H9 (cell line): ENCODE data around the gene PTPRJ. TPM values are rescaled to one million over a fixed set of nuclear protein-coding genes. Genes with fewer than 3 reads are reported as not detected.
A peak's percentile ranks its signal among the peaks of the same experiment; 100 is the strongest.

Experiments used
- DNase-seq: peaks from one replicate; pipeline ENCODE4 v3.0.0-alpha.2; 2017
- H2AFZ ChIP-seq: one replicate; pipeline ENCODE4 v1.6.1; 2013; ENCODE audit warnings: mild to moderate bottlenecking, low read length, control low read depth, moderate library complexity
- H2AK5ac ChIP-seq: 2 replicates; pipeline ENCODE4 v1.6.1; 2013; ENCODE audit warnings: low read length, control low read depth, mixed read lengths; ENCODE audit not compliant: insufficient read length
- H2BK120ac ChIP-seq: one replicate; pipeline ENCODE4 v1.6.1; 2013; ENCODE audit warnings: low read depth, mild to moderate bottlenecking, low read length, control low read depth, inconsistent platforms; ENCODE audit not compliant: poor library complexity, severe bottlenecking
- H2BK12ac ChIP-seq: 2 replicates; pipeline ENCODE4 v1.6.1; 2013; ENCODE audit warnings: low read length, control low read depth, mixed read lengths, low read depth; ENCODE audit not compliant: insufficient read length
- H2BK15ac ChIP-seq: 2 replicates; pipeline ENCODE4 v1.6.1; 2013; ENCODE audit warnings: low read depth, low read length, control low read depth
- H2BK20ac ChIP-seq: one replicate; pipeline ENCODE4 v1.6.1; 2013; ENCODE audit warnings: low read depth, mild to moderate bottlenecking, low read length, control low read depth, inconsistent platforms; ENCODE audit not compliant: poor library complexity, severe bottlenecking
- H2BK5ac ChIP-seq: 2 replicates; pipeline ENCODE4 v1.6.1; 2013; ENCODE audit warnings: low read length, control low read depth, mixed read lengths; ENCODE audit not compliant: insufficient read length
- H3K14ac ChIP-seq: 2 replicates; pipeline ENCODE4 v1.6.1; 2013; ENCODE audit warnings: low read length, control low read depth; ENCODE audit not compliant: insufficient read depth
- H3K18ac ChIP-seq: 2 replicates; pipeline ENCODE4 v1.6.1; 2013; ENCODE audit warnings: low read depth, mild to moderate bottlenecking, mixed read lengths, low read length, control low read depth; ENCODE audit not compliant: insufficient read length
- H3K23ac ChIP-seq: 2 replicates; pipeline ENCODE4 v1.6.1; 2013; ENCODE audit warnings: low read length, control low read depth, mixed read lengths, low read depth; ENCODE audit not compliant: insufficient read length
- H3K23me2 ChIP-seq: 2 replicates; pipeline ENCODE4 v1.6.1; 2013; ENCODE audit warnings: low read depth, mild to moderate bottlenecking, mixed read lengths, low read length, control low read depth; ENCODE audit not compliant: insufficient read length, poor library complexity, severe bottlenecking
- H3K27ac ChIP-seq: 2 replicates; pipeline ENCODE4 v1.5.1; 2013; ENCODE audit warnings: low read length, control low read depth, mixed read lengths, low read depth; ENCODE audit not compliant: insufficient read length
- H3K27me3 ChIP-seq: 2 replicates; pipeline ENCODE4 v1.6.1; 2013; ENCODE audit warnings: low read length, control low read depth, inconsistent platforms; ENCODE audit not compliant: insufficient read depth
- H3K4ac ChIP-seq: 2 replicates; pipeline ENCODE4 v1.6.1; 2013; ENCODE audit warnings: low read depth, mild to moderate bottlenecking, control low read depth, inconsistent platforms, low read length, moderate library complexity
- H3K4me1 ChIP-seq: 2 replicates; pipeline ENCODE4 v1.6.1; 2013; ENCODE audit warnings: low read length, control low read depth, inconsistent platforms; ENCODE audit not compliant: insufficient read depth
- H3K4me2 ChIP-seq: 2 replicates; pipeline ENCODE4 v1.6.1; 2013; ENCODE audit warnings: low read length, control low read depth, mixed read lengths; ENCODE audit not compliant: insufficient read length, insufficient read depth
- H3K56ac ChIP-seq: 2 replicates; pipeline ENCODE4 v1.6.1; 2013; ENCODE audit warnings: low read depth, mild to moderate bottlenecking, mixed read lengths, low read length, control low read depth; ENCODE audit not compliant: insufficient read length
- H3K79me1 ChIP-seq: 2 replicates; pipeline ENCODE4 v1.6.1; 2013; ENCODE audit warnings: low read depth, mild to moderate bottlenecking, moderate library complexity, low read length, control low read depth, inconsistent platforms; ENCODE audit not compliant: insufficient read depth, poor library complexity, severe bottlenecking
- H3K79me2 ChIP-seq: 2 replicates; pipeline ENCODE4 v1.6.1; 2013; ENCODE audit warnings: low read length, control low read depth, inconsistent platforms; ENCODE audit not compliant: insufficient read depth
- H3K9ac ChIP-seq: 2 replicates; pipeline ENCODE4 v1.6.1; 2013; ENCODE audit warnings: low read length, control low read depth, mixed read lengths; ENCODE audit not compliant: insufficient read length; ENCODE audit errors: extremely low read depth
- H3K9me3 ChIP-seq: one replicate; pipeline ENCODE4 v1.6.1; 2013; ENCODE audit warnings: low read depth, low read length, inconsistent platforms; ENCODE audit not compliant: control insufficient read depth
- H3T11ph ChIP-seq: one replicate; pipeline ENCODE4 v1.6.1; 2013; ENCODE audit warnings: mild to moderate bottlenecking, low read length, control low read depth, inconsistent platforms
- H4K20me1 ChIP-seq: one replicate; pipeline ENCODE4 v1.6.1; 2013; ENCODE audit not compliant: control insufficient read depth, insufficient read length, insufficient read depth
- H4K5ac ChIP-seq: 2 replicates; pipeline ENCODE4 v1.6.1; 2013; ENCODE audit warnings: low read depth, mild to moderate bottlenecking, mixed read lengths, low read length, control low read depth; ENCODE audit not compliant: insufficient read length
- H4K8ac ChIP-seq: replicated peaks from 2 replicates; pipeline ENCODE4 v1.6.1; 2013; ENCODE audit warnings: low read length, control low read depth, mixed read lengths, low read depth; ENCODE audit not compliant: insufficient read length
- H4K91ac ChIP-seq: 2 replicates; pipeline ENCODE4 v1.6.1; 2013; ENCODE audit warnings: low read depth, mild to moderate bottlenecking, moderate library complexity, mixed read lengths, low read length, control low read depth; ENCODE audit not compliant: insufficient read length
- H3K27ac Mint-ChIP-seq, 3 experiments: 2 replicates in 2 of 3; 3 replicates in 1 of 3; pipeline ENCODE4 v1.8.0; 2020 to 2021; ENCODE audit warnings: mixed read lengths in 3 of 3, mild to moderate bottlenecking in 1 of 3, moderate library complexity in 1 of 3
- H3K27me3 Mint-ChIP-seq: 2 replicates; pipeline ENCODE4 v1.8.0; 2021; ENCODE audit warnings: low read depth, mild to moderate bottlenecking, moderate library complexity, mixed read lengths
- H3K36me3 Mint-ChIP-seq, 3 experiments: 2 replicates in 2 of 3; 3 replicates in 1 of 3; pipeline ENCODE4 v1.8.0; 2020 to 2021; ENCODE audit warnings: low read depth in 3 of 3, mixed read lengths in 3 of 3; ENCODE audit not compliant: insufficient read depth in 1 of 3
- H3K4me1 Mint-ChIP-seq, 2 experiments: 2 replicates each; pipeline ENCODE4 v1.8.0; 2020; ENCODE audit warnings: mixed read lengths in 2 of 2
- H3K4me3 Mint-ChIP-seq, 2 experiments: 2 replicates in 1 of 2; 3 replicates in 1 of 2; pipeline ENCODE4 v1.8.0; 2020 to 2021; ENCODE audit warnings: mild to moderate bottlenecking in 2 of 2, mixed read lengths in 2 of 2, moderate library complexity in 1 of 2
- H3K9me3 Mint-ChIP-seq, 2 experiments: 2 replicates in 1 of 2; 3 replicates in 1 of 2; pipeline ENCODE4 v1.8.0; 2020; ENCODE audit warnings: mild to moderate bottlenecking in 2 of 2, mixed read lengths in 2 of 2, moderate library complexity in 1 of 2
- WGBS: extraction: QIAGEN DNeasy Blood & Tissue Kit; methylation state at CpG from one replicate; pipeline ENCODE4 v1.1.7; 2013; ENCODE audit warnings: missing lambda C conversion rate, low lambda C conversion rate, mixed read lengths; ENCODE audit not compliant: insufficient read length; ENCODE audit errors: extremely low coverage; 5-methylcytosine and 5-hydroxymethylcytosine counted together
- total RNA-seq: library from RNA; stranded (reverse); gene quantifications from 2 replicates; pipeline ENCODE4 v1.2.1, GENCODE V29; 2021
- TF ChIP-seq, protein P1 (sequence below): fragments of 200-600 bp; sonication (generic); conservative IDR thresholded peaks from 3 replicates; pipeline ENCODE4 v1.8.0; 2021; ENCODE audit warnings: antibody characterized with exemption, mild to moderate bottlenecking

The PTPRJ gene
- total RNA-seq, 1 experiment from 2014 or later: 10.6 TPM

DNA sequence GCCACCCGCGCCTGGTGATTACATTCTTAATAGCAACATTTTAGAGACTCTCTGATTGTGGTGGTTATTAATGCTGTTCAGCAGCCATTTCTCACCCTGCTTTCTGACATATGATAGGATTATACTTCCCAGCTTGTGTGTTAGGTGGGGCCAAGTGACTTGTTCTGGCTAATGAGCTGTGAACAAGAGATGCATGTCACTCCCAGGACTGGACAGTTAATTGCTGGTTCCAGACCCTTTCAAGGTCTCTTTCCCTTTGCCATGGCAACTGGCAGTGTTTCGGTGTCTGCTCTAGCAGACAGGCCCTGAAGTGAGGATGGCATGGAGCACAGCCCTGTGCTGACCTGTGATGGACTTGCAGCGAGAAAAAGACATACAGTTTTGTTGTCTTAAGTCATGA, 8.9 kb upstream of the PTPRJ start:
- Histone ChIP-seq H2BK5ac (no peak overlapping the region), H3K4me1 (peaks cover 4% of the 10 kb centered on the region; the same call in 1 of the 2 replicates), H3K27me3 (no peaks in the 10 kb centered on the region), H2BK12ac (no peak overlapping the region), H3K79me1 (no peaks in the 10 kb centered on the region), H4K8ac (no peak overlapping the region), H3K56ac (no peak overlapping the region), H3K4ac (no peak overlapping the region), H3K79me2 (0 out of 2 replicates have a peak, but pooled peaks cover 2% of the 10 kb centered on the region), H2BK15ac (no peak overlapping the region), H3K23me2 (no peaks in the 10 kb centered on the region), H4K91ac (no peak overlapping the region), H4K5ac (no peak overlapping the region), H3K27ac (no peak overlapping the region), H3K23ac (no peak overlapping the region), H3K18ac (no peak overlapping the region), H3K9ac (no peak overlapping the region), H3K9me3 (no peaks in the 10 kb centered on the region), H2BK120ac (no peak overlapping the region), H2BK20ac (no peak overlapping the region), H4K20me1 (no peaks in the 10 kb centered on the region), H2AK5ac (no peak overlapping the region), H3K4me2 (no peak overlapping the region), H3K14ac (no peak overlapping the region), H3T11ph (no peak overlapping the region), H2AFZ (no peak overlapping the region)
- TF ChIP-seq, protein P1, sequence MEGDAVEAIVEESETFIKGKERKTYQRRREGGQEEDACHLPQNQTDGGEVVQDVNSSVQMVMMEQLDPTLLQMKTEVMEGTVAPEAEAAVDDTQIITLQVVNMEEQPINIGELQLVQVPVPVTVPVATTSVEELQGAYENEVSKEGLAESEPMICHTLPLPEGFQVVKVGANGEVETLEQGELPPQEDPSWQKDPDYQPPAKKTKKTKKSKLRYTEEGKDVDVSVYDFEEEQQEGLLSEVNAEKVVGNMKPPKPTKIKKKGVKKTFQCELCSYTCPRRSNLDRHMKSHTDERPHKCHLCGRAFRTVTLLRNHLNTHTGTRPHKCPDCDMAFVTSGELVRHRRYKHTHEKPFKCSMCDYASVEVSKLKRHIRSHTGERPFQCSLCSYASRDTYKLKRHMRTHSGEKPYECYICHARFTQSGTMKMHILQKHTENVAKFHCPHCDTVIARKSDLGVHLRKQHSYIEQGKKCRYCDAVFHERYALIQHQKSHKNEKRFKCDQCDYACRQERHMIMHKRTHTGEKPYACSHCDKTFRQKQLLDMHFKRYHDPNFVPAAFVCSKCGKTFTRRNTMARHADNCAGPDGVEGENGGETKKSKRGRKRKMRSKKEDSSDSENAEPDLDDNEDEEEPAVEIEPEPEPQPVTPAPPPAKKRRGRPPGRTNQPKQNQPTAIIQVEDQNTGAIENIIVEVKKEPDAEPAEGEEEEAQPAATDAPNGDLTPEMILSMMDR: no peak
- Mint-ChIP-seq H3K9me3 (no peaks in the 10 kb centered on the region; a peak in 1 of 5 replicates), H3K36me3 (no peaks in the 10 kb centered on the region), H3K27ac (peak overlapping the region in 1 of 3 experiments; percentile 69; a peak in 2 of 7 replicates), H3K4me3 (no peak overlapping the region), H3K27me3 (peaks cover 3% of the 10 kb centered on the region; the same call in 1 of the 2 replicates), H3K4me1 (peaks cover 15 to 26% of the 10 kb centered on the region in 2 experiments)
- no CpG with 5 or more reads among the region's 4 CpGs for WGBS
- DNase-seq: no peak
